NCI-H2196 (cell line): ENCODE results near the gene SGPP1.
"Not testable (repeated sequence)": the region's sequence is repeated elsewhere in the genome, so short reads cannot be mapped to it uniquely, and the experiment has no call there.

Experiments used
- DNase-seq: peaks from one replicate; lab custom pipeline; 2025; ENCODE audit not compliant: unreplicated experiment; lab: John Stamatoyannopoulos, UW

SGPP1 gene

GRCh38 chr14:63727736-63728728, at the start of gene SGPP1:
Gene SGPP1, minus strand, starts transcription at chr14:63728065. Its CDS starts 121 bp downstream, at chr14:63727944.
- peak; percentile 84 for DNase-seq

GRCh38 chr14:63777024-63777423, 49.2 kb upstream of the SGPP1 start:
- no peak for DNase-seq

- DNase-seq, result no peak
These were observed 45.6 kb upstream of the SGPP1 start for GRCh38 chr14:63773504-63773903.

- DNase-seq, result peak; percentile 42
These were observed 42.4 kb upstream of the SGPP1 start for GRCh38 chr14:63770187-63770807.

- no peak for DNase-seq
These were observed 38.7 kb upstream of the SGPP1 start for GRCh38 chr14:63766611-63767010.

GRCh38 chr14:63764620-63765139, 36.8 kb upstream of the SGPP1 start:
- no peak for DNase-seq

- DNase-seq, result no peak
These were observed 36.2 kb upstream of the SGPP1 start for GRCh38 chr14:63764103-63764502.

- DNase-seq, result no peak
These were observed 33.7 kb upstream of the SGPP1 start for GRCh38 chr14:63761351-63762117.

GRCh38 chr14:63760014-63760413, 32.1 kb upstream of the SGPP1 start:
- no peak for DNase-seq

GRCh38 chr14:63759456-63759855, 31.6 kb upstream of the SGPP1 start:
- no peak for DNase-seq

GRCh38 chr14:63757211-63757610, 29.3 kb upstream of the SGPP1 start:
- no peak for DNase-seq

- DNase-seq, result no peak
These were observed 24.7 kb upstream of the SGPP1 start for GRCh38 chr14:63752449-63753169.

- DNase-seq, result not testable (repeated sequence)
These were observed 23.2 kb upstream of the SGPP1 start for GRCh38 chr14:63751076-63751475.

GRCh38 chr14:63747846-63748245, 20.0 kb upstream of the SGPP1 start:
- DNase-seq, result no peak

- DNase-seq, result no peak
These were observed 18.1 kb upstream of the SGPP1 start for GRCh38 chr14:63745858-63746425.

GRCh38 chr14:63745272-63745671, 17.4 kb upstream of the SGPP1 start:
- DNase-seq, result no peak

- DNase-seq, result no peak
These were observed 9.7 kb upstream of the SGPP1 start for GRCh38 chr14:63737582-63738006.

- DNase-seq, result no peak
These were observed 7.9 kb upstream of the SGPP1 start for GRCh38 chr14:63735720-63736119.

GRCh38 chr14:63730659-63731058, 2.8 kb upstream of the SGPP1 start:
- DNase-seq, result no peak

- DNase-seq, result peak; percentile 43
These were observed 582 bp downstream of the SGPP1 start for GRCh38 chr14:63727231-63727735.
